Tibial nerve (tissue), 3 donors: Measurements from ENCODE around the gene CACNG3.

Source experiments
- CTCF ChIP-seq, 5 experiments: fragments of 200-600 bp in 3 of 5; fragments of 450-650 bp in 2 of 5; sonication (generic) in 3 of 5; IDR thresholded peaks; one replicate each; pipeline ENCODE4 v1.5.1; 2016 to 2019; ENCODE audit warnings: antibody characterized with exemption in 5 of 5, mild to moderate bottlenecking in 3 of 5, moderate library complexity in 2 of 5
- POLR2A ChIP-seq, 2 donors: fragments of 450-650 bp; IDR thresholded peaks; one replicate each; pipeline ENCODE4 v1.6.1; 2017; ENCODE audit warnings: antibody characterized with exemption in 2 of 2, mild to moderate bottlenecking in 2 of 2, moderate library complexity in 2 of 2

- no peak for TF ChIP-seq CTCF (IDR thresholded peaks at IDR 0.05)
- no peak for TF ChIP-seq POLR2A (IDR thresholded peaks at IDR 0.05)
Observed at GRCh38 chr16:24382762-24383407, 126.8 kb downstream of the CACNG3 start.
